Fibroblast of skin of right quadriceps (primary cell): ENCODE results near the gene INSL3.
A peak's percentile ranks its signal among the peaks of the same experiment; 100 is the strongest.
"Not testable (repeated sequence)": the region's sequence is repeated elsewhere in the genome, so short reads cannot be mapped to it uniquely, and the experiment has no call there.

Experiments used
- DNase-seq: peaks from one replicate; pipeline ENCODE4 v3.0.0-alpha.2; 2013

Gene INSL3

GRCh38 chr19:17811681-17812080 is 9.6 kb downstream of the INSL3 start:
- no peak for DNase-seq

GRCh38 chr19:17811103-17811502 is 10.2 kb downstream of the INSL3 start:
- no peak for DNase-seq

GRCh38 chr19:17807731-17808316 is 13.5 kb downstream of the INSL3 start:
- DNase-seq: no peak

- no peak for DNase-seq
These were observed 14.4 kb downstream of the INSL3 start for GRCh38 chr19:17806945-17807344.

- no peak for DNase-seq
These were observed 15.9 kb downstream of the INSL3 start for GRCh38 chr19:17805427-17805826.

GRCh38 chr19:17803264-17803896 is 17.9 kb downstream of the INSL3 start:
- no peak for DNase-seq

GRCh38 chr19:17802137-17802858 is 19.0 kb downstream of the INSL3 start:
- no peak for DNase-seq

GRCh38 chr19:17798599-17798998 is 22.7 kb downstream of the INSL3 start:
- not testable (repeated sequence) for DNase-seq

- DNase-seq: no peak
These were observed 23.7 kb downstream of the INSL3 start for GRCh38 chr19:17797424-17798201.

GRCh38 chr19:17796838-17797423 is 24.4 kb downstream of the INSL3 start:
- no peak for DNase-seq

GRCh38 chr19:17796013-17796837 is 25.1 kb downstream of the INSL3 start:
- DNase-seq: no peak

GRCh38 chr19:17795495-17795856 is 25.8 kb downstream of the INSL3 start:
- no peak for DNase-seq

- DNase-seq: no peak
These were observed 26.4 kb downstream of the INSL3 start, which contains the start of gene B3GNT3 for GRCh38 chr19:17794731-17795494. B3GNT3 (plus strand) TSS chr19:17795138; CDS start chr19:17807808, 12,670 bp downstream.

- DNase-seq: no peak
These were observed 26.9 kb downstream of the INSL3 start for GRCh38 chr19:17794412-17794730.

- DNase-seq: no peak
These were observed 31.1 kb downstream of the INSL3 start for GRCh38 chr19:17790059-17790780.

- no peak for DNase-seq
These were observed 32.7 kb downstream of the INSL3 start for GRCh38 chr19:17788632-17789031.

GRCh38 chr19:17787274-17787913 is 33.9 kb downstream of the INSL3 start:
- DNase-seq: no peak

- peak; percentile 56 for DNase-seq
These were observed 36.9 kb downstream of the INSL3 start for GRCh38 chr19:17784201-17785008.

GRCh38 chr19:17783721-17784120 is 37.6 kb downstream of the INSL3 start:
- not testable (repeated sequence) for DNase-seq
